NCI-H146 treated with DMSO at 0.1 percent for 48 hours (cell line): ENCODE results near the gene SLC35F4.

Experiments
- DNase-seq: peaks from one replicate; lab custom pipeline; 2025; ENCODE audit not compliant: unreplicated experiment; lab: John Stamatoyannopoulos, UW

SLC35F4 gene

GRCh38 chr14:57549765-57550420, 316.0 kb downstream of the SLC35F4 start:
- no peak for DNase-seq

GRCh38 chr14:57549016-57549564, 316.8 kb downstream of the SLC35F4 start:
- no peak for DNase-seq

GRCh38 chr14:57547131-57547530, 318.8 kb downstream of the SLC35F4 start:
- no peak for DNase-seq

- DNase-seq: no peak
Observed at GRCh38 chr14:57533214-57533613, 332.7 kb downstream of the SLC35F4 start.

- no peak for DNase-seq
Observed at GRCh38 chr14:57530571-57530970, 335.3 kb downstream of the SLC35F4 start.

GRCh38 chr14:57526942-57527341, 338.9 kb downstream of the SLC35F4 start:
- no peak for DNase-seq

GRCh38 chr14:57519043-57519442, 346.8 kb downstream of the SLC35F4 start:
- DNase-seq: no peak
